AG09319 (cell line): ENCODE measurements around the gene TNFRSF4.

Experiments used
- DNase-seq: peaks from one replicate; pipeline ENCODE4 v3.0.0-alpha.2; 2010; ENCODE audit warnings: low read depth; ENCODE audit errors: extremely low read depth
- CTCF ChIP-seq: IDR thresholded peaks from 2 replicates; pipeline ENCODE4 v1.5.1; 2011; ENCODE audit warnings: low read depth, mild to moderate bottlenecking, inconsistent platforms, low read length, moderate library complexity

Gene TNFRSF4

GRCh38 chr1:1240348-1240732 is 26.4 kb upstream of the TNFRSF4 start:
- TF ChIP-seq CTCF: no peak
- DNase-seq: no peak

- TF ChIP-seq CTCF: no peak
- DNase-seq: no peak
Observed at GRCh38 chr1:1239614-1240347, 25.8 kb upstream of the TNFRSF4 start.

- DNase-seq: no peak
- no peak for TF ChIP-seq CTCF
Observed at GRCh38 chr1:1239227-1239613, 25.3 kb upstream of the TNFRSF4 start.

GRCh38 chr1:1238702-1239178 is 24.8 kb upstream of the TNFRSF4 start:
- no peak for TF ChIP-seq CTCF
- no peak for DNase-seq

- TF ChIP-seq CTCF: no peak
- no peak for DNase-seq
Observed at GRCh38 chr1:1237874-1238701, 24.1 kb upstream of the TNFRSF4 start.

GRCh38 chr1:1236945-1237873 is 23.3 kb upstream of the TNFRSF4 start:
- DNase-seq: no peak
- no peak for TF ChIP-seq CTCF
